GM23248 (cell line): ENCODE data around the gene PRKAR2A.

Experiments
- EZH2 ChIP-seq: fragments of 200-600 bp; sonication (generic); IDR thresholded peaks from 2 replicates; pipeline ENCODE4 v1.6.1; 2018; ENCODE audit warnings: antibody characterized with exemption, mild to moderate bottlenecking; ENCODE audit not compliant: insufficient read depth, poor library complexity, severe bottlenecking
- EZH2phosphoT487 ChIP-seq: fragments of 200-600 bp; sonication (generic); IDR thresholded peaks from 2 replicates; pipeline ENCODE4 v1.6.1; 2018; ENCODE audit warnings: antibody characterized with exemption, moderate library complexity, mild to moderate bottlenecking, low read depth; ENCODE audit not compliant: insufficient read depth

GRCh38 chr3:48819234-48820221 lies 28.1 kb downstream of the PRKAR2A start:
- TF ChIP-seq EZH2 (no peak), EZH2phosphoT487 (no peak)
